Trophoblast cell (in vitro differentiated cells and primary cell): ENCODE data around the gene ADA.
A peak's percentile ranks its signal among the peaks of the same experiment; 100 is the strongest.

Source experiments
- DNase-seq, 2 donors: peaks; one replicate each; pipeline ENCODE4 v3.0.0-alpha.2; 2016
- H2AFZ ChIP-seq: 2 replicates; pipeline ENCODE4 v1.6.1; 2013; ENCODE audit warnings: low read length, moderate library complexity, mild to moderate bottlenecking; ENCODE audit not compliant: insufficient read depth, poor library complexity
- H2AK5ac ChIP-seq: 2 replicates; pipeline ENCODE4 v1.6.1; 2013; ENCODE audit warnings: mild to moderate bottlenecking, low read length
- H2BK120ac ChIP-seq: 2 replicates; pipeline ENCODE4 v1.6.1; 2013; ENCODE audit warnings: low read length, mild to moderate bottlenecking, moderate library complexity; ENCODE audit not compliant: insufficient read depth, poor library complexity
- H2BK12ac ChIP-seq: 2 replicates; pipeline ENCODE4 v1.6.1; 2013; ENCODE audit warnings: mild to moderate bottlenecking, low read length, moderate library complexity
- H2BK5ac ChIP-seq: 2 replicates; pipeline ENCODE4 v1.6.1; 2013; ENCODE audit warnings: low read length, low read depth, moderate library complexity, mild to moderate bottlenecking; ENCODE audit not compliant: poor library complexity
- H3K14ac ChIP-seq: 2 replicates; pipeline ENCODE4 v1.6.1; 2013; ENCODE audit warnings: mild to moderate bottlenecking, low read length
- H3K18ac ChIP-seq: 2 replicates; pipeline ENCODE4 v1.6.1; 2013; ENCODE audit warnings: mild to moderate bottlenecking, low read length
- H3K23ac ChIP-seq: 2 replicates; pipeline ENCODE4 v1.6.1; 2013; ENCODE audit warnings: low read length
- H3K27ac ChIP-seq: 2 replicates; pipeline ENCODE4 v1.5.1; 2013; ENCODE audit warnings: low read depth, mild to moderate bottlenecking, inconsistent platforms, low read length, moderate library complexity
- H3K27me3 ChIP-seq: 2 replicates; pipeline ENCODE4 v1.6.1; 2013; ENCODE audit warnings: inconsistent platforms, mild to moderate bottlenecking, low read length, moderate library complexity; ENCODE audit not compliant: insufficient read depth
- H3K36me3 ChIP-seq, 2 experiments: 1 replicate in 1 of 2; 2 replicates in 1 of 2; pipeline ENCODE4 v1.6.1; 2013; ENCODE audit warnings: low read length in 2 of 2, mild to moderate bottlenecking in 2 of 2, moderate library complexity in 1 of 2; ENCODE audit not compliant: insufficient read depth in 2 of 2, control insufficient read depth in 1 of 2
- H3K4ac ChIP-seq: 2 replicates; pipeline ENCODE4 v1.6.1; 2013; ENCODE audit warnings: low read depth, mild to moderate bottlenecking, low read length, moderate library complexity
- H3K4me1 ChIP-seq, 2 experiments: 1 replicate in 1 of 2; 2 replicates in 1 of 2; pipeline ENCODE4 v1.6.1; 2013; ENCODE audit warnings: low read length in 2 of 2, mild to moderate bottlenecking in 2 of 2, moderate library complexity in 1 of 2; ENCODE audit not compliant: insufficient read depth in 2 of 2, control insufficient read depth in 1 of 2
- H3K4me2 ChIP-seq: 2 replicates; pipeline ENCODE4 v1.6.1; 2013; ENCODE audit warnings: inconsistent platforms, mild to moderate bottlenecking, low read length, moderate library complexity
- H3K4me3 ChIP-seq: 2 replicates; pipeline ENCODE4 v1.5.1; 2013; ENCODE audit warnings: mild to moderate bottlenecking, low read depth, low read length, inconsistent platforms
- H3K79me1 ChIP-seq: one replicate; pipeline ENCODE4 v1.6.1; 2013; ENCODE audit warnings: low read length
- H3K79me2 ChIP-seq: 2 replicates; pipeline ENCODE4 v1.6.1; 2013; ENCODE audit warnings: low read length, mild to moderate bottlenecking; ENCODE audit not compliant: control insufficient read depth, insufficient read depth, poor library complexity
- H3K9ac ChIP-seq: 2 replicates; pipeline ENCODE4 v1.6.1; 2013; ENCODE audit warnings: mild to moderate bottlenecking, low read length
- H3K9me3 ChIP-seq: 2 replicates; pipeline ENCODE4 v1.6.1; 2013; ENCODE audit warnings: low read depth, mild to moderate bottlenecking, control low read depth, inconsistent platforms, low read length; ENCODE audit not compliant: insufficient read depth
- H4K12ac ChIP-seq: 2 replicates; pipeline ENCODE4 v1.6.1; 2013; ENCODE audit warnings: low read depth, mild to moderate bottlenecking, low read length, moderate library complexity
- H4K8ac ChIP-seq: 2 replicates; pipeline ENCODE4 v1.6.1; 2013; ENCODE audit warnings: low read depth, mild to moderate bottlenecking, low read length, moderate library complexity
- H4K91ac ChIP-seq: one replicate; pipeline ENCODE4 v1.6.1; 2013; ENCODE audit warnings: low read depth, mild to moderate bottlenecking, low read length, moderate library complexity
- WGBS: extraction: QIAGEN DNeasy Blood & Tissue Kit; methylation state at CpG from one replicate; pipeline ENCODE4 v1.1.7; 2013; ENCODE audit warnings: missing lambda C conversion rate; ENCODE audit not compliant: insufficient read length, insufficient coverage; ENCODE audit errors: extremely low coverage; 5-methylcytosine and 5-hydroxymethylcytosine counted together

Gene ADA

DNA sequence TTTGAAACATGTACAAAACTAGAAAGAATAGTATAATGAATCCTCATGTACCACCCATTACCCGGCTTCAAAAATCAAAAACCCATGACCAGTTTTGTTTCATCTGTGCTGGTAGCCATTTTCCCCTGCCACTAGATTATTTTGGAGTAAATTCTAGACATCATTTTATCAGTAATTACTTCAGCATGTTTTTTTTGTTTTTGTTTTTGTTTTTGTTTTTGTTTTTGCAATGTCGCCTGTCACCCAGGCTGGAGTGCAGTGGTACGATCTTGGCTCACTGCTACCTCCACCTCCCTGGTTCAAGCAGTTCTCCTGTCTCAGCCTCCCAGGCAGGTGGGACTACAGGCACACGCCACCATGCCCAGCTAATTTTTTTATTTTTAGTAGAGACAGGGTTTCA lies 77.1 kb downstream of the ADA start:
- no peak overlapping the region for H2BK120ac ChIP-seq
- WGBS, result no CpG with 5 or more reads among the region's 4 CpGs

DNA sequence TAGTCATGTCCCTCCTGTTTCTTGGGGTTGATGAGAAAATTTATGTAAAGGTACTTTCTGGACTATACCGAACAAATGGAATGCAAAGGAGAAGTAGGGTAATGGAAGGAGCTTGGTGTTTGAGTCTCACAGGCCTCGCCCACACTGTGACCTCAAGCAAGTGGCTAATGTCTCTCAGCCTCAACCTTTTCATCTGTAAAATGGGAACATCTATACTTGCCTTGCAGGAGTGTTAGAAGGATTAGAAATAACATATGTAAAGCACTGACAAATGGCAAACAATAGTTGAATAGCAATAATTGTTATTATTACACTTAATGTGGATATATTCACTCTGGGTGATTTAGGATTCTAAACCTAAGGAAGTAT lies 78.0 kb downstream of the ADA start:
- H3K4me1 ChIP-seq, result peaks cover 0 to 3% of the 10 kb centered on the region in 2 experiments

More for the DNA sequence above, 77.1 kb downstream of the ADA start:
- H3K18ac ChIP-seq, result no peak overlapping the region
- no peak overlapping the region for H3K27ac ChIP-seq
- no peak overlapping the region for H2BK5ac ChIP-seq
- no peak overlapping the region for H2BK12ac ChIP-seq
- H3K36me3 ChIP-seq, result no peaks in the 10 kb centered on the region
- H3K14ac ChIP-seq, result no peak overlapping the region
- H3K4me1 ChIP-seq, result peaks cover 0 to 3% of the 10 kb centered on the region in 2 experiments
- no peak overlapping the region for H4K12ac ChIP-seq
- H3K27me3 ChIP-seq, result no peaks in the 10 kb centered on the region
- H2AFZ ChIP-seq, result no peak overlapping the region
- no peak overlapping the region for H2AK5ac ChIP-seq
- H4K91ac ChIP-seq, result no peak overlapping the region
- H3K4me3 ChIP-seq, result no peak overlapping the region
- no peak overlapping the region for H4K8ac ChIP-seq
- H3K9ac ChIP-seq, result no peak overlapping the region
- H3K79me1 ChIP-seq, result no peaks in the 10 kb centered on the region
- no peak for DNase-seq
- H3K9me3 ChIP-seq, result no peaks in the 10 kb centered on the region
- no peak overlapping the region for H3K4ac ChIP-seq
- H3K23ac ChIP-seq, result no peak overlapping the region
- no peaks in the 10 kb centered on the region for H3K79me2 ChIP-seq
- no peak overlapping the region for H3K4me2 ChIP-seq

DNA sequence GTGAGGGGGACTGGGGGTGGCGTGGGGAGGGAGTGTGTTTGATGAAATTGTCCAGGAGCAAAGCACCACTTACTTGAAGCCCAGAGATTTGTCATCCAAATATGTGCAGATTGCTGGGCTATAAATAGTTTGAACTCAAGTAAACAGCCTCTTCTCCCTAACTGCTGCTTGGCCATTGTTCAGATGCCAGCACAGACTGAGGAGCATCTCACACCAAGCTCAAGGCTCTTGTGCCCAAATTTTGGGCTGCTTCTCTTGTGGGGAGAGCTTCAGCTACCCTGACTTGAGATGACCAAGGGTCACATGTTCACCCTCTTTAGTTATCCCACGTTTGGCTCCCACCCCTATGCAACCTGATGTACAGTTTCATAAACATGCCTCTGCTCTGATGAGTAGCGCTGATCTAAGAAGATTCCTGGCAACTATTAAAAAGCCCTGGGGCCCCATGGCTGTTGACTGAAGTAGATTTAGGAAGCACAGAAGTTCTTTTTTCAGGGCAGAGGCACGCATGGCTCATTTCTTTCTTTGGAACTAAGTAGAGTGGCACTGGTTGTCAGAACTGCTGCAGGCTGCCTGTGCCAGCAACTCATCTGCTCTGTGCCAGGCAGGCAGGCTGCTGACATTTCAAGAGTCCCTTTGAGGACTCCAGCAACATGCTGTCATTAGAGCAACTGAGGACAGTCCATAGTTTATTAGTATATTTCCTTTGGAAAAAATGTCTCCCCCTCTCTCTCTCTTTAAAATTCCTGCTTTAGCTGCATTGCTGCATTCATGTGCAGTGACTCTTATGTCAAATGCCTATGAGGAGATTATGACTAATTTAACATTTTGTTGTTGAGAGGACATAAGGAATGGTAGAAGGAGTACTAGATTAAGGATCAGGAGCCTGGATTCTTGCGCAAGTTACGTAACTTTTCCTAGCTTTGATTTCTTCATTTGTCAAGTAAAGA lies 78.7 kb downstream of the ADA start:
- Histone ChIP-seq H3K36me3 (no peaks in the 10 kb centered on the region), H4K91ac (no peak overlapping the region), H3K9ac (no peak overlapping the region), H3K27me3 (no peaks in the 10 kb centered on the region), H3K23ac (no peak overlapping the region), H3K27ac (no peak overlapping the region), H4K12ac (no peak overlapping the region), H2AK5ac (no peak overlapping the region), H4K8ac (no peak overlapping the region), H3K4ac (no peak overlapping the region), H2AFZ (no peak overlapping the region), H3K79me2 (no peaks in the 10 kb centered on the region), H3K18ac (no peak overlapping the region), H3K4me2 (no peak overlapping the region), H3K4me1 (peaks cover 0 to 3% of the 10 kb centered on the region in 2 experiments), H3K79me1 (no peaks in the 10 kb centered on the region), H2BK120ac (no peak overlapping the region), H3K4me3 (no peak overlapping the region), H2BK12ac (no peak overlapping the region), H2BK5ac (no peak overlapping the region), H3K14ac (no peak overlapping the region), H3K9me3 (no peaks in the 10 kb centered on the region)
- no CpG with 5 or more reads among the region's 6 CpGs for WGBS
- peak; percentile 95 to 96 for DNase-seq

More for the DNA sequence above, 78.0 kb downstream of the ADA start:
- Histone ChIP-seq H3K9me3 (no peaks in the 10 kb centered on the region), H2AFZ (no peak overlapping the region), H4K12ac (no peak overlapping the region), H2BK12ac (no peak overlapping the region), H3K79me2 (no peaks in the 10 kb centered on the region), H3K27me3 (no peaks in the 10 kb centered on the region), H3K14ac (no peak overlapping the region), H3K4ac (no peak overlapping the region), H2BK120ac (no peak overlapping the region), H3K36me3 (no peaks in the 10 kb centered on the region), H3K79me1 (no peaks in the 10 kb centered on the region), H3K27ac (no peak overlapping the region), H3K23ac (no peak overlapping the region), H2BK5ac (no peak overlapping the region), H3K9ac (no peak overlapping the region), H2AK5ac (no peak overlapping the region), H4K8ac (no peak overlapping the region), H4K91ac (no peak overlapping the region), H3K4me2 (no peak overlapping the region), H3K4me3 (no peak overlapping the region), H3K18ac (no peak overlapping the region)
- WGBS, result no CpG with 5 or more reads among the region's 2 CpGs
- no peak for DNase-seq

DNA sequence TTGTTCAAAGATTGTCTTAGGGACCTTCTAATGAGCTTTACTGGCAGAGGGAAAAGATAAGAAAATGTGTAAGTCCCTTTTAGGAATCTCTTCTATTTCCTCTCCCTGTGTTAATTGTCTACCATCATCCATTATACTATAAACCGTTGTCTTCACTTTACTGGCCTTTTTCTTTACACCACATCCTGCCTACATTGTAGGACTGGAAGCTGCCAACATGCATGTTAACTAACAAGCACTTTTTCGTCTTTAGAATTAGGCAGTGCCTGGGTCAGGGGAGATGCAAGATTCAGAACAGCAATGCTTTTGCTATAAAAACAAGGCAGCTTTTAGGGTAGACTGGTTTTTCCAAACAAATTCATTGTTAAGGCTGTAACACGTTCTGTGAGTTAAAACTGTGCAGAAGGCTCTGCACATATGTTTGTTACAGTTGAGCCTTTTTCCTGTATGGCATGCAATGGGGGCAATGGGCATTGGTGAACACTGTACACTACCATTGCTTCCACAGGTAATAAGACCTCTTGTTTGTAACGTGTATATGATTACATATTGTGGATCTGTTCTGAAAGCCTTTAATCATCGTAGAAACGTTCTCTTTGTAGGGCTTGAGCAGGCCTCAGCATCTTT lies 80.0 kb downstream of the ADA start:
- H3K79me2 ChIP-seq, result no peaks in the 10 kb centered on the region
- H3K18ac ChIP-seq, result no peak overlapping the region
- H3K14ac ChIP-seq, result no peak overlapping the region
- no peak overlapping the region for H3K27ac ChIP-seq
- H3K4me2 ChIP-seq, result no peak overlapping the region
- H4K91ac ChIP-seq, result no peak overlapping the region
- no peak overlapping the region for H2BK5ac ChIP-seq
- peaks cover 5 to 6% of the 10 kb centered on the region in 2 experiments for H3K4me1 ChIP-seq
- no peak overlapping the region for H2AK5ac ChIP-seq
- no peak for DNase-seq
- no peak overlapping the region for H3K4ac ChIP-seq
- H2AFZ ChIP-seq, result no peak overlapping the region
- H3K9me3 ChIP-seq, result no peaks in the 10 kb centered on the region
- no peak overlapping the region for H4K12ac ChIP-seq
- no peaks in the 10 kb centered on the region for H3K27me3 ChIP-seq
- H3K4me3 ChIP-seq, result no peak overlapping the region
- WGBS, result no CpG with 5 or more reads among the region's 6 CpGs
- no peak overlapping the region for H3K9ac ChIP-seq
- H2BK120ac ChIP-seq, result no peak overlapping the region
- no peak overlapping the region for H3K23ac ChIP-seq
- H3K36me3 ChIP-seq, result no peaks in the 10 kb centered on the region
- H2BK12ac ChIP-seq, result no peak overlapping the region
- H3K79me1 ChIP-seq, result peaks cover 2% of the 10 kb centered on the region
- H4K8ac ChIP-seq, result no peak overlapping the region
